HG02642 (cell line): ENCODE data around the gene AGBL5.
A peak's percentile ranks its signal among the peaks of the same experiment; 100 is the strongest.

Source experiments
- ATAC-seq: cut with Tn5 transposase; IDR thresholded peaks from one replicate; pipeline ENCODE4 v1.9.1; 2021; ENCODE audit warnings: mild to moderate bottlenecking; ENCODE audit not compliant: unreplicated experiment, poor library complexity

The AGBL5 gene

GRCh38 chr2:27076323-27076722 is 24.9 kb downstream of the AGBL5 start:
- no peak for ATAC-seq

GRCh38 chr2:27077231-27077630 is 25.8 kb downstream of the AGBL5 start:
- no peak for ATAC-seq

GRCh38 chr2:27078267-27079194 is 27.1 kb downstream of the AGBL5 start, which contains the start of gene EMILIN1:
Gene EMILIN1, plus strand, starts transcription at chr2:27078615. Its CDS starts 451 bp downstream, at chr2:27079066.
- no peak for ATAC-seq

GRCh38 chr2:27079233-27080139 is 28.0 kb downstream of the AGBL5 start:
- ATAC-seq = no peak

- ATAC-seq = no peak
Observed at GRCh38 chr2:27080140-27080469, 28.6 kb downstream of the AGBL5 start.

GRCh38 chr2:27080603-27080936 is 29.1 kb downstream of the AGBL5 start:
- no peak for ATAC-seq

GRCh38 chr2:27081984-27082772 is 30.7 kb downstream of the AGBL5 start:
- no peak for ATAC-seq

- no peak for ATAC-seq
Observed at GRCh38 chr2:27082773-27083409, 31.4 kb downstream of the AGBL5 start.

GRCh38 chr2:27083410-27084296 is 32.2 kb downstream of the AGBL5 start:
- ATAC-seq = no peak

- no peak for ATAC-seq
Observed at GRCh38 chr2:27084297-27085061, 33.0 kb downstream of the AGBL5 start.

- ATAC-seq = no peak
Observed at GRCh38 chr2:27085062-27085672, 33.7 kb downstream of the AGBL5 start.

- peak; percentile 2 for ATAC-seq
Observed at GRCh38 chr2:27085673-27086089, 34.2 kb downstream of the AGBL5 start.

GRCh38 chr2:27086090-27086723 is 34.7 kb downstream of the AGBL5 start:
- peak; percentile 84 for ATAC-seq

GRCh38 chr2:27086724-27087593 is 35.5 kb downstream of the AGBL5 start, which contains the start of gene KHK:
Gene KHK, plus strand, starts transcription at chr2:27086772. Its CDS starts 488 bp downstream, at chr2:27087260.
- ATAC-seq = no peak

- ATAC-seq = no peak
Observed at GRCh38 chr2:27087823-27088410, 36.4 kb downstream of the AGBL5 start.

- ATAC-seq = no peak
Observed at GRCh38 chr2:27088634-27089033, 37.2 kb downstream of the AGBL5 start.
